Astrocyte (in vitro differentiated cells and primary cell): ENCODE results near the gene WNK4. TPM values are rescaled to one million over a fixed set of nuclear protein-coding genes. Genes with fewer than 3 reads are reported as not detected.

Experiments used
- DNase-seq: peaks from one replicate; pipeline ENCODE4 v3.0.0-alpha.2; 2010; ENCODE audit warnings: low read depth
- FAIRE-seq: peaks from 2 replicates; lab custom pipeline; 2011; peaks lifted over from hg19 to GRCh38; lab: Jason Lieb, UNC
- H2AFZ ChIP-seq: 2 replicates; pipeline ENCODE4 v1.6.0; 2012; ENCODE audit warnings: low read depth, low read length, inconsistent platforms
- H3K27ac ChIP-seq: 2 replicates; pipeline ENCODE4 v1.5.1; 2011; ENCODE audit warnings: low read depth, low read length, inconsistent platforms
- H3K27me3 ChIP-seq: 2 replicates; pipeline ENCODE4 v1.6.0; 2011; ENCODE audit warnings: low read length, inconsistent platforms; ENCODE audit not compliant: insufficient read depth
- H3K36me3 ChIP-seq: 2 replicates; pipeline ENCODE4 v1.5.1; 2011; ENCODE audit warnings: low read length, inconsistent platforms; ENCODE audit not compliant: insufficient read depth
- H3K4me1 ChIP-seq: 2 replicates; pipeline ENCODE4 v1.5.1; 2011; ENCODE audit warnings: low read length, inconsistent platforms; ENCODE audit not compliant: insufficient read depth
- H3K4me2 ChIP-seq: 2 replicates; pipeline ENCODE4 v1.6.0; 2012; ENCODE audit warnings: low read length, inconsistent platforms
- H3K4me3 ChIP-seq: 2 replicates; pipeline ENCODE4 v1.5.1; 2011; ENCODE audit warnings: low read depth, mild to moderate bottlenecking, low read length, inconsistent platforms; ENCODE audit not compliant: insufficient read depth
- H3K79me2 ChIP-seq: 2 replicates; pipeline ENCODE4 v1.6.0; 2012; ENCODE audit warnings: mild to moderate bottlenecking, low read length, inconsistent platforms; ENCODE audit not compliant: insufficient read depth
- H3K9ac ChIP-seq: 2 replicates; pipeline ENCODE4 v1.6.0; 2012; ENCODE audit warnings: mild to moderate bottlenecking, low read length, inconsistent platforms
- H3K9me3 ChIP-seq: 2 replicates; pipeline ENCODE4 v1.5.1; 2012; ENCODE audit warnings: low read depth, mild to moderate bottlenecking, low read length, inconsistent platforms; ENCODE audit not compliant: insufficient read depth
- H4K20me1 ChIP-seq: 2 replicates; pipeline ENCODE4 v1.6.0; 2012; ENCODE audit warnings: low read length, inconsistent platforms; ENCODE audit not compliant: insufficient read depth
- H3K27ac Mint-ChIP-seq: one replicate; pipeline ENCODE4 v1.8.0; 2021; ENCODE audit warnings: mild to moderate bottlenecking, mixed read lengths; ENCODE audit not compliant: unreplicated experiment
- H3K27me3 Mint-ChIP-seq: one replicate; pipeline ENCODE4 v1.8.0; 2021; ENCODE audit warnings: low read depth, mixed read lengths; ENCODE audit not compliant: unreplicated experiment
- H3K36me3 Mint-ChIP-seq: one replicate; pipeline ENCODE4 v1.8.0; 2021; ENCODE audit warnings: low read depth, mixed read lengths; ENCODE audit not compliant: unreplicated experiment
- H3K4me1 Mint-ChIP-seq: one replicate; pipeline ENCODE4 v1.8.0; 2021; ENCODE audit warnings: low read depth, mixed read lengths; ENCODE audit not compliant: unreplicated experiment
- H3K4me3 Mint-ChIP-seq: one replicate; pipeline ENCODE4 v1.8.0; 2021; ENCODE audit warnings: mild to moderate bottlenecking, moderate library complexity, mixed read lengths; ENCODE audit not compliant: unreplicated experiment
- H3K9me3 Mint-ChIP-seq: one replicate; pipeline ENCODE4 v1.8.0; 2021; ENCODE audit warnings: mild to moderate bottlenecking, mixed read lengths; ENCODE audit not compliant: unreplicated experiment
- EZH2 ChIP-seq: IDR thresholded peaks from 2 replicates; pipeline ENCODE4 v1.6.1; 2012; ENCODE audit warnings: mild to moderate bottlenecking, low read length, inconsistent platforms; ENCODE audit not compliant: insufficient read depth
- total RNA-seq: library from RNA; stranded (reverse); gene quantifications from 2 replicates; pipeline ENCODE4 v1.2.1, GENCODE V29; 2021
- TF ChIP-seq, protein P1 (sequence below): IDR thresholded peaks from 2 replicates; pipeline ENCODE4 v1.5.1; 2011; ENCODE audit warnings: low read depth, mild to moderate bottlenecking, inconsistent platforms, low read length, moderate library complexity; ENCODE audit not compliant: insufficient read depth

Gene WNK4
- total RNA-seq, 1 donor from 2014 or later: 34.8 TPM

DNA sequence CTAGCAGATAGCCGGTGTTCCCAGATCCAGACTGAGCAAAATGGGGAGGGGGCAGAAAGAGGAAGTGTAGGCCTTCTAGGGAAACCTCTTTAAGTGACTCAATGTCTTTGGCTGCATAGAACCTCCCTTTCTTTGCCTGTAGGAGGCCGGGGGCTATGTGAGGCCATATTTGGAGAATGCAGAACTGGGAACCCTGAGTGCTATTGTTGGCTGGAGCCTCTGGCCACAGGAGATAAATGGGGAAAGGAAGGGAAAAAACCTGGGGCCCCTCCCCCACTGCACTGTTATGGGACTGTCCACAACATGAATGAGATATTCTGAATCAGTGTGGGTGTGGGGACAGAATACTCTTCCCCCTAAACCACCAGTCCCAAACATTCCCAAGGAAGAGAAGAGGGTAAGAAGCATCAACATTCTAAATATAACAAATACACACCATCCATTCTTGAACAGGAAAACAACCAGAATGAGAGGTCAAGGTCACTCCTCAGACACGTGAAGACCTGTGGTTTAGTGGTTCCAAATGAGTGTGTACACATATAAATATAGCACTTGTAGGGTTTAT, 4.8 kb upstream of the WNK4 start:
- H3K4me1 Mint-ChIP-seq: peaks cover 50% of the 10 kb centered on the region
- Histone ChIP-seq H3K4me2 (peak overlapping the region; percentile 98), H3K4me1 (peaks cover 51% of the 10 kb centered on the region), H3K4me3 (no peak overlapping the region), H3K9ac (peak overlapping the region; percentile 35), H3K79me2 (peaks cover 7% of the 10 kb centered on the region), H2AFZ (no peak overlapping the region), H3K36me3 (peaks cover 7% of the 10 kb centered on the region), H3K9me3 (no peaks in the 10 kb centered on the region), H3K27me3 (no peaks in the 10 kb centered on the region), H3K27ac (peak overlapping the region; percentile 95), H4K20me1 (no peaks in the 10 kb centered on the region)
- H3K27me3 Mint-ChIP-seq: no peaks in the 10 kb centered on the region
- no peaks in the 10 kb centered on the region for H3K36me3 Mint-ChIP-seq
- TF ChIP-seq EZH2: no peak
- TF ChIP-seq, protein P1, sequence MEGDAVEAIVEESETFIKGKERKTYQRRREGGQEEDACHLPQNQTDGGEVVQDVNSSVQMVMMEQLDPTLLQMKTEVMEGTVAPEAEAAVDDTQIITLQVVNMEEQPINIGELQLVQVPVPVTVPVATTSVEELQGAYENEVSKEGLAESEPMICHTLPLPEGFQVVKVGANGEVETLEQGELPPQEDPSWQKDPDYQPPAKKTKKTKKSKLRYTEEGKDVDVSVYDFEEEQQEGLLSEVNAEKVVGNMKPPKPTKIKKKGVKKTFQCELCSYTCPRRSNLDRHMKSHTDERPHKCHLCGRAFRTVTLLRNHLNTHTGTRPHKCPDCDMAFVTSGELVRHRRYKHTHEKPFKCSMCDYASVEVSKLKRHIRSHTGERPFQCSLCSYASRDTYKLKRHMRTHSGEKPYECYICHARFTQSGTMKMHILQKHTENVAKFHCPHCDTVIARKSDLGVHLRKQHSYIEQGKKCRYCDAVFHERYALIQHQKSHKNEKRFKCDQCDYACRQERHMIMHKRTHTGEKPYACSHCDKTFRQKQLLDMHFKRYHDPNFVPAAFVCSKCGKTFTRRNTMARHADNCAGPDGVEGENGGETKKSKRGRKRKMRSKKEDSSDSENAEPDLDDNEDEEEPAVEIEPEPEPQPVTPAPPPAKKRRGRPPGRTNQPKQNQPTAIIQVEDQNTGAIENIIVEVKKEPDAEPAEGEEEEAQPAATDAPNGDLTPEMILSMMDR: peak; percentile 23
- peak overlapping the region; percentile 98 for H3K27ac Mint-ChIP-seq
- H3K4me3 Mint-ChIP-seq: peak overlapping the region; percentile 50
- no peaks in the 10 kb centered on the region for H3K9me3 Mint-ChIP-seq
- peak; percentile 91 for DNase-seq
- FAIRE-seq: no peak

DNA sequence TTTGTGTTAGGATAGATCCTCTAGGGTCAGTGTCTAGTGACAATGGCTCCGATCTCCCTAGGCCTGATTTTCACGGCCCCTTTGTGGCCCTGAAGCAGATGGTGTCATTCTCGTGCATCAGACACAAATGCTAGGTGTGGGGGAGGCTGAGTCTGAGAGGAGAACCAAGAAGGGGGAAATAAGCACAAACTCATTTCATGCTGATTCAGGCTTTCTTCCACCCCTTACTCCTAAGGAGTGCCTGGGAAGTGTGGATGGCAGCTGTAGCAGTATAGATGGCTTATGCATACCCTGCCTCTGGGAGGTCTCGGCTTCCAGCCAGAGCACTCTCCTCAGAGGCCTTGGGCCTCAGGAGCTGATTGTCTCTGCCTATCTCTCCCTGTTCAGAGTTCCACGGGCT, 1.8 kb upstream of the WNK4 start:
- Histone ChIP-seq H3K4me1 (peaks cover 53% of the 10 kb centered on the region), H4K20me1 (peaks cover 16% of the 10 kb centered on the region), H3K4me3 (no peak overlapping the region), H3K27me3 (no peaks in the 10 kb centered on the region), H3K36me3 (peaks cover 7% of the 10 kb centered on the region), H2AFZ (no peak overlapping the region), H3K4me2 (no peak overlapping the region), H3K27ac (no peak overlapping the region), H3K9ac (no peak overlapping the region), H3K79me2 (peaks cover 34% of the 10 kb centered on the region), H3K9me3 (no peaks in the 10 kb centered on the region)
- H3K4me1 Mint-ChIP-seq: peaks cover 50% of the 10 kb centered on the region
- FAIRE-seq (no peak), DNase-seq (no peak)
- TF ChIP-seq EZH2: no peak
- TF ChIP-seq, protein P1: no peak
- no peak overlapping the region for H3K4me3 Mint-ChIP-seq
- H3K27ac Mint-ChIP-seq: no peak overlapping the region
- no peaks in the 10 kb centered on the region for H3K27me3 Mint-ChIP-seq
- H3K36me3 Mint-ChIP-seq: peaks cover under 1% of the 10 kb centered on the region
- H3K9me3 Mint-ChIP-seq: no peaks in the 10 kb centered on the region

DNA sequence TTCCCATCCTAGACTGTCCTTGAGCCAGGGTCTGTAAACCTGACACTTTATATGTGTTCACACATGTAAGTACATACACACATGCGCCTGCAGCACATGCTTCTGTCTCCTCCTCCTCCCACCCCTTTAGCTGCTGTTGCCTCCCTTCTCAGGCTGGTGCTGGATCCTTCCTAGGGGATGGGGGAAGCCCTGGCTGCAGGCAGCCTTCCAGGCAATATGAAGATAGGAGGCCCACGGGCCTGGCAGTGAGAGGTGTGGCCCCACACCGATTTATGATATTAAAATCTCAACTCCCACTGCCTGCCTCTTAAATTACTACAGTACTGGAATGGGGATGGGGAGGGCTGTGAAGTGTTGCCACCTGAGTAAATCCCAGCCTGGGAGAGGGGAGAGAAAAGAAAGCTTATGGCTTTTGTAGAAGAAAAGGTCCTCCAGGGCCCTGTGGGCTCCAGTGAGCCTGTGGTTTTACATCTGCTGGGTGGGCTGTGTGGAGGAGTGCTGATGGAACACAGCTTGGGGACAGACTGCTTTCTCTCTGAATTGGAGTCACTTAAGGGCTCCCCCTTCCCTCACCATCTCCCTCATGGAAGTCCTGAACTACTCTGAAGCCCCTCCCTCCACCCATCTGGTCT, 990 bp upstream of the WNK4 start:
- H3K36me3 ChIP-seq: peaks cover 7% of the 10 kb centered on the region
- Mint-ChIP-seq H3K27ac (no peak overlapping the region), H3K36me3 (peaks cover 6% of the 10 kb centered on the region), H3K4me1 (peaks cover 42% of the 10 kb centered on the region), H3K4me3 (peak overlapping the region; percentile 78), H3K9me3 (no peaks in the 10 kb centered on the region), H3K27me3 (no peaks in the 10 kb centered on the region)
- H3K27me3 ChIP-seq: no peaks in the 10 kb centered on the region
- H3K4me2 ChIP-seq: peak overlapping the region; percentile 96
- DNase-seq (no peak), FAIRE-seq (no peak)
- no peak overlapping the region for H2AFZ ChIP-seq
- H3K27ac ChIP-seq: no peak overlapping the region
- H3K9me3 ChIP-seq: no peaks in the 10 kb centered on the region
- peaks cover 40% of the 10 kb centered on the region for H3K79me2 ChIP-seq
- no peak overlapping the region for H3K4me3 ChIP-seq
- peaks cover 53% of the 10 kb centered on the region for H3K4me1 ChIP-seq
- H3K9ac ChIP-seq: peak overlapping the region; percentile 85
- H4K20me1 ChIP-seq: peaks cover 22% of the 10 kb centered on the region
- TF ChIP-seq, protein P1: no peak
- no peak for TF ChIP-seq EZH2
